GM18511 (cell line): Measurements from ENCODE around the gene LACTB.

Experiments
- ATAC-seq: cut with Tn5 transposase; IDR thresholded peaks from one replicate; pipeline ENCODE4 v1.9.1; 2021; ENCODE audit warnings: mild to moderate bottlenecking, moderate library complexity; ENCODE audit not compliant: unreplicated experiment

Gene LACTB

DNA sequence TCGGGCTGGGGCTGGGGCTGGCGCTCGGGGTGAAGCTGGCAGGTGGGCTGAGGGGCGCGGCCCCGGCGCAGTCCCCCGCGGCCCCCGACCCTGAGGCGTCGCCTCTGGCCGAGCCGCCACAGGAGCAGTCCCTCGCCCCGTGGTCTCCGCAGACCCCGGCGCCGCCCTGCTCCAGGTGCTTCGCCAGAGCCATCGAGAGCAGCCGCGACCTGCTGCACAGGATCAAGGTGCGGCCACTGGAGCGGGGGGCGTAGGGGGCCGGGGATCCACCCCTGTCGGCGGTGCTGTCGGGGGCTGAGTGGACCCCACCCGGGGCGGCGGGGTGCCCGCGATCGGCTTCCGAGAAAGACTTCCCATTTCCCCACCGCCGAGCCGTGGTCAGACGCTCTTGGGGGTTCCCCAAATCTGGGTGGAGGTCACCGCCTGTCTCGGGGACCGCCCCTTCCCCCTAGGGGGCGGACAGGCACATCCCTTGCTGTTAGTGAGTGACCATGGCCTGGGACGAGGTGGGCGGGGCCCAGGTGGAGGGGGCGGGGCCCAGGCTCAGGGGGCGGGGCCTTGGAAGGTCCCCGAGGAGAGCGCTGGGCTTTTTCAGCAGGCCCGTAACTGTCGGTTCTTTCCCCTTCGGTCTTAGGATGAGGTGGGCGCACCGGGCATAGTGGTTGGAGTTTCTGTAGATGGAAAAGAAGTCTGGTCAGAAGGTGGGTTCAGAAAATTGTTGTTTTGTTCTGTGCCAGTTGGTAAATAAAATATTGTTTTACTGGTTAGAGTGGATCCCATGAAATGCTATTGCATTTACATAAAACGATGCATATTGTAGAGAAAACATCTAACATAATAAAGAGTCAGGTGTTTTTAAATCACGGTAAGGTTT, 578 bp downstream of the LACTB start:
- ATAC-seq: peak; percentile 84

DNA sequence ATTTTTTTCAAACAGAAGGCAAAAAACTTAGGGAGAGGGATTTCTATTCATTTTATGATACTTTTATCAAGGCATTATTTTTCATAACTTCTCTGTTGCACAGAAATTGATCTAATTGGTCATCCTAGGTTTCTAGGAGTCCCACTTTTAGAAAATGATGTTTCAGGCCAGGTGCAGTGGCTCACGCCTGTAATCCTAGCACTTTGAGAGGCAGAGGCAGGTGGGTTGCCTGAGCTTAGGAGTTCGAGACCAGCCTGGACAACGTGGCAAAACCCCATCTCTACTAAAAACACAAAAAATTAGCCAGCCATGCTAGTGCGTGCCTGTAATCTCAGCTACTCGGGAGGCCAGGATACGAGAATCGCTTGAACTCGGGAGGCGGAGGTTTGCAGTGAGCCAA, 2.8 kb downstream of the LACTB start:
- no peak for ATAC-seq

DNA sequence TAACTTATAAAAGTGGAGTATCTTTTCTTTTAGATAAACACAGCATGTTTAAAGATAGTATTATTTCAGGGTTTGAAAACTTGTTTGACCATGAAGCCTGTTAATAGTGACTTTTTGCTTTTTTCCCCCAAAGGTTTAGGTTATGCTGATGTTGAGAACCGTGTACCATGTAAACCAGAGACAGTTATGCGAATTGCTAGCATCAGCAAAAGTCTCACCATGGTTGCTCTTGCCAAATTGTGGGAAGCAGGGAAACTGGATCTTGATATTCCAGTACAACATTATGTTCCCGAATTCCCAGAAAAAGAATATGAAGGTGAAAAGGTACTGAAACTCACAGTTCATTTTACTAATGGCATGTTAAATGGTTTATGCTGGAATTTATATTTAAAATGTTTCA, 5.1 kb downstream of the LACTB start:
- no peak for ATAC-seq

DNA sequence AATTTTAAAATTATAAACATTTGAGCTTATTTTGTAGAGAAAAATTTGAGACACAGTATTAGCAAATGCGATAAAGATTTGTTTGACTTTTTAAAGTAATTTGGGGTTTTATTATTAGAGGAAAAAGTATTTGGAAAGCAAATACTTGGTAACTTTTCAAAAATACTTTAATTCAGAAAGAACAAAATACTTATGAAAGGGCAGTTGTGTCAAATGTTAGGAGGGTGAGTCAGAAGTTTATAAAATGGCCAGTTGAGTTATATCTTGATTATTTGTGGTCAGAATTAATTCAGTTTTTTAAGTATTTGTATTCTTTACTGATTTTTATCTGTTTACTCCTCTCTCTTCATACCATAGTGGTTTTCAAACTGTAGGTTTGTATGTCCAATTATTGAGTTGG, 12.1 kb downstream of the LACTB start:
- ATAC-seq: no peak

DNA sequence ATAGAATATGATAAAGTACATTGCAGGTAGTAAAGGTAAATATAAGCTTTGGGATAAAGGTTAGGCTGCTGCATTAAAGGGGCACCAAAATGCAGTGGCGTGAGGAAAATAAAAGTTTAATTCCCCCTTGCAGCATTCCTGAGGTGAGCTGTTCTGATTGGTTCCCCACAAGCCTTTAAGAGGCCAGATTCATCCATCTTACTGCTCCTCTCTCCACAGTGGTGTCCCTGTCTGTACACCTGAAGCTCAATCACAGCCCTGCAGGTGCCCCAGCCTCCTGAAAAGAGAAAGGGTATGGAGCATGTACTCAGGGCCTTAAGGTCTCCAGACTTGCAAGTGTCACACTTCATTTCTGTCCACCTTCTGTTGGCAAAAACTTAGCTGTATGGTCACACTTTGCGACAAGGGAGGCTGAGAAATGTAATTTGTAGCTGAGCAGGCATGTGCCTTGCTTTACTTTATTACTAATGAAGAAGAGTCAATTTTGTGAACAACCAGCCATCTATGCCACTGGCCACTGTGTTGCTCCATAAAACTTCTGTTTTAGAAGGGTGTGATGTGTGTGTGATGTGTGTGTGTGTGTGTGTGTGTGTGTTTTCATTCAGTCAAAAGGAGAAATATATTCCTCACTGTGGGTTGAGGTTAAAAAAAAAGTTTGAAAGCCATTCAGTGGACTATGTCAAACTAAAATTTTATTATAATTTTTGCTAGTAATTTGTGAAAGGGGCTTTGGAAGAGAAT, 12.8 kb downstream of the LACTB start:
- no peak for ATAC-seq

DNA sequence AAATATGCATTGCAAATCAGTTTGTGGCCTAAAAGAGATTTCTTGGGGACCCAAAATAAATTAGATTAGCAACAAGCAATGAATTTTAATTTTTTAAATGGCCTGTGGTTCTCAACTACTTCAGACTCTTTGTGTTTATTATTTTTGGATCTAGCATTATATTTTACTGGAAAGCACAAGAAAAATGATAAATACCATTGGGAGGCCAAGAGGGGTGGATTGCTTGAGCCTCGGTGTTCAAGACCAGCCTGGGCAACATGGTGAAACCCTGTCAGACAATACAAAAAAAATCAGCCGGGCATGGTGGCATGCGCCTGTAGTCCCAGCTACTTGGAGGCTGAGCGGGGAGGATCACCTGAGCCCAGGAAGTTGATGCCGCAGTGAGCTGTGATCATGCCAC, 13.6 kb downstream of the LACTB start:
- no peak for ATAC-seq

DNA sequence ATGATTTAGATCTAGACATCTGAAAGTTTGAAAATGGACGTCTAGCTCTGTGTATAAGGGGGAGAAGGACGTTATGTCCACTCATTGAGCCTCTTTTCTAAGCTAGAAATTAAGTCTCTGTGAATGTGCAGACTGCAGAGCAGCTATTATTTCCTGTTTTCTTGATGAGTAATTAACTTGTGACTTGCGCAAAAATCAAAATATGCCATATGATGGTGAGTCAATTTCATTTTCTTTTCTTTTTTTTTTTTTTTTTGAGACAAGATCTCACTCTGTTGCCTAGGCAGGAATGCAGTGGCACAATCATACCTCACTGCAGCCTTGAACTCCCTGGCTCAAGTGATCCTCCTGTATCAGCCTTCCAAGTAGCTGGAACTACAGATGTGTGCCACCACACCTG, 14.1 kb downstream of the LACTB start:
- no peak for ATAC-seq

DNA sequence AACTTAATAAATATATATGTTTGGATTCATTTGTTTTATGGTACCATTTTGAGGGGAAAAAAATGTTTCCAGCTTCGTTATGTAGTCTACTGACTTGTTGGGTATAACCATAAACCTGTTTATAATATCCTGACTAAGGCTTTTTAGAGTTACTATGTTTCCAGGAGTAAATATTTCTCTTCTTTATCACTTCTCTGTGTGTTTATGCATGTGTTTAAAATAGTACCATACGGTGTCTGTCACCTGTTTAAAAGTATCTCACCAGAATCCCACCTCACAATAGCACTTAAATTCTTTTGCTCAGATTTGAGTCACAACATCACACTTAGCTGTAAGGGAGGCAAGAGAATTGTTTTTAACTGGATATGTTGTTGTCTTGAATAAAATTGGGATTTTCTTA, 15.1 kb downstream of the LACTB start:
- ATAC-seq: no peak

DNA sequence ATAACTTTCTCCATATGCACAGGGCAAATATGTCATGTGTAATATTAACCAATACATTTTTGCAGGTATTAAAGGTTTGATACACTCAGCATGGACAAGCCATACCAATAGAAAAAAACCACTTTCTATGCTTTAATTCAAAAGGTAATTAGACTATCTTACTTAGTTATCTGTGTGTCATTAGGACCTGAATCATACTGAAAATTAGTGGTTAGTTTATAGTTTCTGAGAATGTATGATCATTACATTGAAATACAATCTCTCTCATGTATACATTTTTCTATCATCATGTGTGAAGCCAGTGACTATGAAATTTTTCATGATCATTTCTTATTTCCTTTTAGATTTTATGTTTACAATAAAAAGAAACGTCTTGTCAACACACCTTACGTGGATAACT, 19.3 kb downstream of the LACTB start:
- ATAC-seq: no peak

DNA sequence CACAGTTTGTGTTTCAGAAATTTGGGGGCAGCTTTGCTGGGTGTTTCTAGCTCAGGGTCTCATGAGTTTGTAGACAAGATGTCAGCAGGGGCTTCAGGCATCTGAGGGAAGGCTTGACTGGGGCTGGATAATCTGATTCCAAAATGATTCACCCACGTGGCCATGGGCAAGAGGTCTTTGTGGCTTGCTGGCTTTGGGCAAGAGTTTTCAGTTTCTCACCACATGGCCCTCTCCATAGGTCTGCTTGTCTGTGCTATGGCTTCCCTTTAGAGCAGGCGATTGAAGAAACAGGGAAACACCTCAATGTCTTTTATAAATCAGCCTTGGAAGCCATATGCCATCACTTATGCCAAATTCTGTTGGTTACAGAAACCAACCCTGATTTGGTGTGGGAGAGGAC, 23.8 kb downstream of the LACTB start:
- no peak for ATAC-seq

DNA sequence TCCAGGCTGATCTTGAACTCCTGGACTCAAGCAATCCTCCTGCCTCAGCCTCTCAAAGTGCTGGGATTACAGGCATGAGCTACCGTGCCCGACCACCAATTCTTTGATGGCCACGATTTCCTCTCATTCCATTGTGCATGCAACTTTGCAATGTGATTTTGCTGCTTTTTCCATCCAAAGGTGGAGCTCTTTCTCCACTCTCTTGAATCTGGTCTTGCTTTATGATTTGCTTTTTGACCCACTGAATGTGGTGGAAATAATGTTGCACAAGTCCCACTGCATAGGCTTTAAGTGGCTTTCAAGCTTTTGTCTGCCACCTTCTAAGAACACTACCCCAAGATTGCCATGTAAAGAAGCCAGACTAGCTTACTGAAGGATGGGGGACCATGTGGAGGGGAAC, 25.0 kb downstream of the LACTB start:
- no peak for ATAC-seq

DNA sequence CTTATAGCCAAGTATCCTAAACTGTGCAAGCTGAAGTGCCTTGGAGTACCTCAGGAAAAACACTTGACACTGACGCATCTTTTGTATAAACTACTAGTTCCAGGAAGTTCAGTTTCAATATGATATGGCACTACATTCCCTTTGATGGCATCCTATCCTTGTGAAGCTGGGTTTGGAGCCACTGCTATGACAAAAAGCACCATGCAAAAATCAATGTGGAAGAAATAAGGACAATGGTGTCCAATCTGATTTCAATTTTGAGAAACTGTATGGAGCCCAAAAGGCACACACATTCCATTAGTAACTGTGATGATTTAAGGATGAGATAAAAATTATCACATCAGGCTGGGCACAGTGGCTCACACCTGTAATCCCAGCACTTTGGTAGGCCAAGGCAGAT, 30.0 kb downstream of the LACTB start:
- no peak for ATAC-seq

DNA sequence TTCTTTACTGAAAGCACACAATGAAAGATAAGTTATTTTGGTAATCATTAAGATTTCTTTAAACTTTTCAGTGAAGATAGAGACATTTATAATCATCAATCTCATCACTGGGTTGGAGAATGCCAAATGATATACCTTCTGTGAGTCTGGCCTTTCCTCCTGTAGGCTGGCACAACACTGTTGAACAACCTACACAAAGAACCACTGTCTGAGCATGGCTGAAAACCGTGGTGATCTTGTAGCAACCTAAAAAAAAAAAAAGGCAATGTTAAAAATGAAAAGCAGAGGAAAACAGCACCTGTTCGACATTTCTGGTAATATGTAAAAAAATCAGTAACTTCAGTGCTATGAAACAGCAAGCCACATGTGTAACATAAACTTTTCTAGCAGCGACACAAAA, 33.8 kb downstream of the LACTB start:
- ATAC-seq: no peak

DNA sequence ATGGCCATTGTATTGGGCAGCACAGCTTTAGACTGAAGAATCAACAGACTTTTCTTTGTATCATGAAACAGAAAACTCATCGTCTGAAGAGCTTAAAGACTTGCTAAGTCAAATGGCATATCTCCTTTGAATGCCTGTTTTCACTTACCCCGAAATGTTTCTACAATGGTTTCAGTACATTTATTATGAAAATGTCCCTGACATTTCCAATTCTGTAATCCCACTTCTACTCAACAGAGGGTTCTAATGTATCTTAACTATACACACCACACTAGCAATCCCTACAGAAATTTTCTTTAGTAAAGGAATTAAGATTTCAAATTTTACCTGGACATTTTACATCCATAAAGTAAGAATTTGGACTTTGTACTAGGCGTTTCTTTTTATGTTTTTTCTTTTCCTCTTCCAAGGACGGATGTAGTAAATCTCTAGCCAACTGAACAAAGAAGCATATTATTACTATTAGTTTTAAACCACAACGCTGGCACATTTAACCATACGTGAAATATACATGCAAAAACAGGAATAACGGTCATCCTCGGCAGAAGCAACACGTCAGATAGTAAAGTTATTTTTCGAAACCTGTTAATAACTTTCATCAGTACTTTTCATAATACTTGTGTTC, 34.5 kb downstream of the LACTB start:
- no peak for ATAC-seq

DNA sequence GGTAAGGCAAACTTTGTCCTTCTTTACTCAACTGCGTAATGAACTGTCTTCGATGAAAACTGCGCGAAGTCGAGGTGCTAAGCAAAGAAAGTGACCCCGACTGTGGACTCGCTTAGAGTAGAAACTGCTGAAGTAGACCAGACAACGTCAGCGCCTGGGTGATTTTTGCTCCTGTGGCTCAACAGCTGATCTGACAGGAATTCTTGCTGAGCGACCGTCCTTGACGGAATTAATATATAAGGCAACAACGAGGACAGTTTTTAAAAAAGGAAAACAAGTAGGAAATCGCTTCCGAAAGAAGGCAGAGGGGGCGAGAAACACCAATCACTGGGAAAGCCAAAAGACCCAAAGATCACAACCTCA, 35.1 kb downstream of the LACTB start:
- no peak for ATAC-seq

DNA sequence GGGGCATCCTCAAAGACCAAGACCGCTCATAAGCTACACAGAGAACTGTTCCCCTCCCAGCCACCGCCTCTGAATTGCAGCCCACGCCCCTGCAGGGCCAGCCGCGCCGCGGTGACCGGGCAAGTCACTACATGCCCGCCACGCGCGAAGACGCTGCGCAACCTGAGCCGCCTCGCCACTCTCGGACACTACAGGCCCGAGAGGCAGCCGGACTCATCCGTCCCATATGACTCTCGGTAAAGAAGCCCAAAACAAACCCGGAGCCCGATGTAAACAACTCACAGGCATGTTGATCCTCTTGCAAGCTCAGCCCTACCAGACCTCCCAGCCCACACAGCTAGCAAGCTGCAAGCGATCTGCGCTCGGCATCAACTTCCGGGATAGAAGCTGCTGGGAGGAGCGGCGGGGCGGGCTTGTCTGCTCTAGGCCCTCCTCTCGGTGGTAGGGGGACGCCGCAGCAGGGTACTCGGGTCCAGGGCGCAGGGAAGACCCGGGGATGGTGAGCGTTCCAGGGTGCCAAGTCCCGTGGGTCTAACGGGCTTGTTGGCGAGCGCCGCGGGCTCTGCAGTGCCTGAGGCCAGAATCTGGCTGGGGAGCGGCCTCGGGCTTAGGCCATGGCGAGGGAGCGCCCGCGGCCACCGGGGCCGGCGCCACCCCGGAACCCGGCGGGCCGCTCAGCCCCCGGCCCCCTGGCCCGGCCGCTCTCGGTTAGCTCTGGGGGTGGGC, 35.6 kb downstream of the LACTB start, which contains the start of gene RPS27L:
RPS27L (minus strand) TSS at position 360 of the 726 bp plus-strand sequence; CDS start at position 288, 72 bp downstream.
- peak; percentile 89 for ATAC-seq

DNA sequence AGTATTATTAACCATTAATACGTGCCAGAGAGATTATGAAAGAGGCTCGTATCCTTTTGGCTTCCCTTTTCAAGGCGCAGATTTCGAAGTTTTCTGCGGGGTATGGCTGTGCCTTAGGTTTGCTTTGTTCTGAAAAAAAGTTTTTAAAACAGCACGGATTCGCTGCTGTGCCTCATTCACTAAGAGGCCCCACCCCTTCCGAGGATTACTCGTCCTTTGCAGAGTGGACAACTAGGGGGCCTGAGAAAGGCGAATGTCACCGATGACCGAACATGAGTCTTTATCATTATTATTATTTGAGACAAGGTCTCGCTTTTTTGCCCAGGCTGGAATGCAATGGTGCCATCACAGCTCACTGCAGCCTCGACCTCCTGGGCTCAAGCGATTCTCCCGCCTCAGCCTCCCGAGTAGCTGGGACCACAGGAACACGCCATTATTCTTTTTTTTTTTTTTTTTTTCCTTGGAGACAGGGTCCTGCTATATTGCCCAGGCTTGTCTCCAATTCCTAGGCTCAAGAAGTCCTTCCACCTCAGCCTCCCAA, 36.3 kb downstream of the LACTB start:
- peak; percentile 38 for ATAC-seq

DNA sequence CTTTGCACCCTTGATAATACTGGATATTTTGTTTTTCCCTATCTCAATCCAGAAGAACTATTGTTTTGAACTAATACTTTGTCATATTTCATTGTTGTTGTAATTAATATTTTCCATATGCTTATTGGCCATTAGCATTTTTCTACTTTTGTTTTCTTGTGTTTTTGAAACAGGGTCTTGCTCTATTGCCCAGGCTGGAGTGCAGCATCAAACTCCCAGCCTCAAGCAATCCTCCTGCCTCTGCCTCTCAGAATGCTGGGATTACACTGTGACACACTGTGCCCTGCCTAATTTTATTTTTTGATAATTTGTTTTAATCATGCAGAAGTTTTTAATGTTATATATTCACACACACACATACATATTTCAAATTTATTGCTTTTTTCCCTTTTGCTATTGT, 39.0 kb downstream of the LACTB start:
- ATAC-seq: no peak

DNA sequence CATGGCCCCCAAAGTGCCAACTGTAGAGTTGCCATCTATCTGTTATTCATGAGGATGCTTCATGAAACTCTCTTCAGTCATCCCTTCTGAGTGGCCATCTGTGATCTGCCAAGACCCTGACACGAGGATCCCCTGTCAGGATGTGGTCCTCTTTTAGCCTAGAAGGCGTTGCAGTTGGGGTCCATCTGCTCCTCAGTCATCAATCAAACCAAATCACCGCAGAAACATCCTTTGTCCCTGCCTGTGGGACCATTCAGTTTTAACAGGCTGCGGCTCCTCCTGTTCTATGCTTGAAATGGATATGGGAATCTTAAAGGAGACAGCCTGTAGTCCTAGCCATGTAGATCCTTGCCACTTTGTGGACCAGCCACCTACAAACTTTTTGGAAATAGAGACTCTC, 41.6 kb downstream of the LACTB start:
- no peak for ATAC-seq

DNA sequence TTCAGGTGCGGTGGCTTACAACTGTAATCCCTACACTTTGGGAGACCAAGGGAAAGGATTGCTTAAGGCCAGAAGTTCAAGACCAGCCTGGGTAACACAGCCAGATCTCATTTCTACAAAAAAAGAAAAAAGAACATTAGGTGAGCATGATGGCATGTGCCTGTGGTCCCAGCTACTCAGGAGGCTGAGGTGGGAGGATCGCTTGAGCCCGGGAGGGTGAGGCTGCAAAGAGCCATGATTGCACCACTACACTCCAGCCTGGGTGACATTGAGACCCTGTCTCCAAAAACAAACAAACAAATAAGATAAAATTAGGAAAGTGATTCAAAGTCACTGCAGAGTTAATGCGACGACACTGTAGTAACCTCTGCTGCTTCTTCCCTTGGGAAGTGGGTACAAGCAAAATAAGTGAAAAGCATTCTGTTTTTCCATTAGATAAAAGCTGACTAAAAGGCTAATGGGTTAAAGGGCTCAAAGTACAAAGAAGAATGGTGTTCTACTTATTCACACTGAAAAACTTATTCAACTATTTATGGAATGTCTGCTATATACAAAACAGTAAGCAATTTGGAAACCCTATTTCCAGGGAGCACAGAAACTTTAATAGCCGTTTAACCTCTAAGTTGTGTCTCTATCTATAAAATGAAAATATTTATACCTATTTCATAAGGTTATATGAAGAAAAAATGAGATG, 43.7 kb downstream of the LACTB start:
- ATAC-seq: no peak
